SK-N-MC (cell line): ENCODE measurements around the gene GRXCR2.

Source experiments
- EZH2 ChIP-seq: fragments of 200-600 bp; sonication (generic); IDR thresholded peaks from one replicate; pipeline ENCODE4 v1.6.1; 2017; ENCODE audit warnings: antibody characterized with exemption
- FOXP2 ChIP-seq: optimal IDR thresholded peaks from 2 replicates; pipeline ENCODE3; 2011; ENCODE audit warnings: mild to moderate bottlenecking, moderate library complexity; ENCODE audit not compliant: insufficient read depth; ENCODE audit errors: extremely low read length, control extremely low read depth
- POLR2AphosphoS5 ChIP-seq: IDR thresholded peaks from 2 replicates; pipeline ENCODE4 v1.6.1; 2012; ENCODE audit warnings: mild to moderate bottlenecking, low read depth, low read length, borderline replicate concordance

GRCh38 chr5:145856285-145856818 is 16.5 kb downstream of the GRXCR2 start:
- TF ChIP-seq POLR2AphosphoS5 (no peak), EZH2 (no peak), FOXP2 (no peak)
